HCT116 (cell line): ENCODE data around the gene TLCD5. TPM values are rescaled to one million over a fixed set of nuclear protein-coding genes. Genes with fewer than 3 reads are reported as not detected.

Experiments used
- ATAC-seq: fragments of 200-7000 bp; cut with Tn5 transposase; 2 replicates; pipeline ENCODE4 v1.9.1; 2020; ENCODE audit warnings: mild to moderate bottlenecking, moderate library complexity
- BruUV-seq: library from RNA; stranded (reverse); fragments of 400-500 nt; replicated peaks from 2 replicates; lab custom pipeline; 2021; lab: Mats Ljungman, UMichigan
- CTCF ChIA-PET: fragments of 300-600 bp; sonication (Branson Sonifier 250); formaldehyde crosslinking; loops from one replicate; lab custom pipeline; 2021; ENCODE audit warnings: antibody characterized with exemption; lab: Charles Lee
- POLR2A ChIA-PET: fragments of 300-600, 350-600 bp; sonication (Branson Sonifier 250); formaldehyde crosslinking; loops from one replicate; lab custom pipeline; 2021; ENCODE audit warnings: antibody characterized with exemption; lab: Charles Lee
- RAD21 ChIA-PET, 2 experiments: fragments of 300-600 bp; sonication (Branson Sonifier 250); formaldehyde crosslinking; loops; one replicate each; lab custom pipeline; 2023; ENCODE audit warnings: low total read pairs in 2 of 2; ENCODE audit not compliant: uncharacterized antibody in 2 of 2, unreplicated experiment in 2 of 2, low non-redundant PET in 1 of 2; lab: Charles Lee
- DNase-seq: peaks from one replicate; pipeline ENCODE4 v3.0.0-alpha.2; 2010; ENCODE audit warnings: low read depth, low spot score
- H2AFZ ChIP-seq: fragments of 200-600 bp; shearing (Covaris generic), sonication (generic); 2 replicates; pipeline ENCODE4 v1.6.1; 2017; ENCODE audit warnings: low read depth, mixed run types, mixed read lengths, antibody characterized with exemption, low read length; ENCODE audit not compliant: poor library complexity, severe bottlenecking
- H3K27ac ChIP-seq: 2 replicates; pipeline ENCODE4 v1.5.1; 2012; ENCODE audit warnings: low read depth, low read length
- H3K27me3 ChIP-seq: fragments of 200-600 bp; sonication (generic); 2 replicates; pipeline ENCODE4 v1.6.1; 2016; ENCODE audit warnings: mixed run types, low read length, mixed read lengths; ENCODE audit not compliant: insufficient read depth
- H3K36me3 ChIP-seq, 2 experiments: fragments of 200-500 bp in 1 of 2; fragments of 200-600 bp in 1 of 2; sonication (Bioruptor generic) in 1 of 2; sonication (generic) in 1 of 2; 2 replicates each; pipeline versions ENCODE4 v1.5.1 to v1.6.1; 2014 to 2016; ENCODE audit warnings: low read length in 2 of 2, inconsistent platforms in 1 of 2, mixed read lengths in 1 of 2, mixed run types in 1 of 2; ENCODE audit not compliant: insufficient read depth in 2 of 2, control insufficient read depth in 1 of 2
- H3K4me1 ChIP-seq, 2 experiments: fragments of 200-600 bp in 1 of 2; sonication (generic) in 1 of 2; 2 replicates each; pipeline versions ENCODE4 v1.5.1 to v1.6.1; 2012 to 2017; ENCODE audit warnings: low read length in 2 of 2, inconsistent platforms in 1 of 2, mild to moderate bottlenecking in 1 of 2, mixed read lengths in 1 of 2, mixed run types in 1 of 2, moderate library complexity in 1 of 2; ENCODE audit not compliant: insufficient read depth in 2 of 2, control insufficient read depth in 1 of 2
- H3K4me2 ChIP-seq: fragments of 200-600 bp; sonication (generic); 2 replicates; pipeline ENCODE4 v1.6.1; 2017; ENCODE audit warnings: mixed run types, low read length, mixed read lengths
- H3K4me3 ChIP-seq, 2 experiments: fragments of 200-600 bp in 1 of 2; sonication (generic) in 1 of 2; replicated peaks in 1 of 2; 2 replicates each; pipeline ENCODE4 v1.5.1; 2011 to 2016; ENCODE audit warnings: low read length in 2 of 2, control low read depth in 1 of 2, low read depth in 1 of 2, mild to moderate bottlenecking in 1 of 2, mixed read lengths in 1 of 2, mixed run types in 1 of 2
- H3K79me2 ChIP-seq: fragments of 200-600 bp; sonication (generic); 2 replicates; pipeline ENCODE4 v1.6.1; 2017; ENCODE audit warnings: mild to moderate bottlenecking, mixed run types, low read length, moderate library complexity, mixed read lengths; ENCODE audit not compliant: insufficient read depth
- H3K9ac ChIP-seq: fragments of 200-600 bp; sonication (generic); 2 replicates; pipeline ENCODE4 v1.6.1; 2016; ENCODE audit warnings: low read length, mixed read lengths
- H3K9me2 ChIP-seq: fragments of 200-600 bp; sonication (generic), shearing (Covaris generic); 2 replicates; pipeline ENCODE4 v1.6.1; 2017; ENCODE audit warnings: mixed run types, mild to moderate bottlenecking, moderate library complexity; ENCODE audit not compliant: insufficient read depth
- H3K9me3 ChIP-seq, 2 experiments: fragments of 200-500 bp in 1 of 2; fragments of 200-600 bp in 1 of 2; sonication (Bioruptor generic) in 1 of 2; sonication (generic) in 1 of 2; 2 replicates each; pipeline ENCODE4 v1.6.1; 2014 to 2017; ENCODE audit warnings: low read length in 2 of 2, mixed read lengths in 2 of 2, inconsistent platforms in 1 of 2, low read depth in 1 of 2, mild to moderate bottlenecking in 1 of 2, mixed run types in 1 of 2, moderate library complexity in 1 of 2; ENCODE audit not compliant: control insufficient read depth in 1 of 2, insufficient read depth in 1 of 2
- H4K20me1 ChIP-seq: fragments of 200-600 bp; sonication (generic), shearing (Covaris generic); 2 replicates; pipeline ENCODE4 v1.6.1; 2017; ENCODE audit warnings: mixed run types, mild to moderate bottlenecking, moderate library complexity; ENCODE audit not compliant: insufficient read depth
- ATF3 ChIP-seq: IDR thresholded peaks from 2 replicates; pipeline ENCODE4 v1.6.1; 2012
- CBX3 ChIP-seq: IDR thresholded peaks from 2 replicates; pipeline ENCODE4 v1.6.1; 2012; ENCODE audit warnings: low read depth
- CEBPB ChIP-seq: IDR thresholded peaks from 2 replicates; pipeline ENCODE4 v1.6.1; 2012; ENCODE audit warnings: low read depth
- CTCF ChIP-seq, 3 experiments: fragments of 200-600 bp in 1 of 3; sonication (generic) in 1 of 3; IDR thresholded peaks in 2 of 3; conservative IDR thresholded peaks in 1 of 3; 2 replicates each; pipeline ENCODE4 v1.5.1; 2012 to 2017; ENCODE audit warnings: low read depth in 2 of 3, low read length in 2 of 3, antibody characterized with exemption in 1 of 3, borderline replicate concordance in 1 of 3, control low read depth in 1 of 3, mild to moderate bottlenecking in 1 of 3, mixed read lengths in 1 of 3, mixed run types in 1 of 3, moderate library complexity in 1 of 3; ENCODE audit not compliant: insufficient read depth in 1 of 3
- ELF1 ChIP-seq: IDR thresholded peaks from 2 replicates; pipeline ENCODE4 v1.6.1; 2012; ENCODE audit warnings: low read depth, borderline replicate concordance
- EZH2 ChIP-seq: fragments of 200-600 bp; sonication (generic); IDR thresholded peaks from 2 replicates; pipeline ENCODE4 v1.6.1; 2017; ENCODE audit warnings: antibody characterized with exemption, mixed run types
- EZH2phosphoT487 ChIP-seq: fragments of 200-600 bp; IDR thresholded peaks from 2 replicates; pipeline ENCODE4 v1.6.1; 2018; ENCODE audit warnings: antibody characterized with exemption, borderline replicate concordance
- FOSL1 ChIP-seq: IDR thresholded peaks from 2 replicates; pipeline ENCODE4 v1.6.1; 2012; ENCODE audit warnings: low read depth
- JUND ChIP-seq: IDR thresholded peaks from 2 replicates; pipeline ENCODE4 v1.6.1; 2012
- MAX ChIP-seq: IDR thresholded peaks from 2 replicates; pipeline ENCODE4 v1.6.1; 2012
- POLR2AphosphoS5 ChIP-seq: IDR thresholded peaks from 2 replicates; pipeline ENCODE4 v1.6.1; 2011; ENCODE audit warnings: mild to moderate bottlenecking, low read depth, low read length, moderate library complexity
- RAD21 ChIP-seq: IDR thresholded peaks from 2 replicates; pipeline ENCODE4 v1.6.1; 2012; ENCODE audit warnings: low read depth, mild to moderate bottlenecking
- REST ChIP-seq: IDR thresholded peaks from 2 replicates; pipeline ENCODE4 v1.6.1; 2012; ENCODE audit warnings: low read depth
- SIN3A ChIP-seq: IDR thresholded peaks from 2 replicates; pipeline ENCODE4 v1.6.1; 2012; ENCODE audit warnings: low read depth
- SP1 ChIP-seq: IDR thresholded peaks from 2 replicates; pipeline ENCODE4 v1.6.1; 2012; ENCODE audit warnings: low read depth
- SRF ChIP-seq: IDR thresholded peaks from 2 replicates; pipeline ENCODE4 v1.6.1; 2012; ENCODE audit warnings: low read depth
- TCF7L2 ChIP-seq: IDR thresholded peaks from 2 replicates; pipeline ENCODE4 v1.7.0; 2011; ENCODE audit warnings: borderline replicate concordance, inconsistent platforms; ENCODE audit not compliant: insufficient read depth, insufficient read length; ENCODE audit errors: extremely low read depth
- ZBTB33 ChIP-seq: IDR thresholded peaks from 2 replicates; pipeline ENCODE4 v1.6.1; 2011; ENCODE audit warnings: mild to moderate bottlenecking, low read length, moderate library complexity; ENCODE audit not compliant: insufficient replicate concordance; ENCODE audit errors: extremely low read depth
- ZFX ChIP-seq: fragments of 450-650 bp; IDR thresholded peaks from 2 replicates; pipeline ENCODE4 v1.6.1; 2017
- ZNF274 ChIP-seq: fragments of 200-500 bp; sonication (Bioruptor generic); IDR thresholded peaks from 2 replicates; pipeline ENCODE4 v1.6.1; 2014; ENCODE audit warnings: mild to moderate bottlenecking, low read depth, low read length, inconsistent platforms
- intact Hi-C: fragments of 100-400 bp; cut with micrococcal nuclease; formaldehyde crosslinking; loops from 2 replicates; pipeline ENCODE4 v1.10.0; 2022
- total RNA-seq: library from RNA; stranded (reverse); gene quantifications from one replicate; pipeline ENCODE4 v1.2.1, GENCODE V29; 2021; ENCODE audit not compliant: unreplicated experiment

TLCD5 gene
- total RNA-seq, 1 experiment from 2014 or later: 9.1 TPM

- TF ChIP-seq FOSL1 (no peak), MAX (no peak), JUND (no peak), ELF1 (no peak), ATF3 (no peak), SP1 (no peak), SIN3A (no peak), POLR2AphosphoS5 (no peak), ZBTB33 (no peak), RAD21 (no peak), REST (no peak), SRF (no peak), ZFX (no peak), CBX3 (no peak), CEBPB (no peak), EZH2 (no peak), EZH2phosphoT487 (no peak), CTCF (IDR thresholded peaks at IDR 0.05 in 2 of 3, conservative IDR thresholded peaks at IDR 0.05 in 1 of 3; ENCODE audit: borderline replicate concordance in 1 of 3, insufficient read depth in 1 of 3, low read depth in 2 of 3, low read length in 2 of 3) (no peak), TCF7L2 (no peak), ZNF274 (no peak)
- TF ChIP-seq, all 23 proteins: peak for 0
- H3K9me2 ChIP-seq: no peaks in the 10 kb centered on the region
- no peaks in the 10 kb centered on the region for H4K20me1 ChIP-seq
- H3K4me2 ChIP-seq: peak overlapping the region; percentile 71
- ChIA-PET CTCF (interaction anchor here (1.6 to 2.5 kb wide), 2 partner anchors 10 to 23 kb away, joined by 5 to 17 read pairs; partner anchors contain the start of gene ARHGEF12), RAD21 (no interaction called here), POLR2A (interaction anchor here (1.7 kb wide), 1 partner anchor 9 kb away, joined by 4 read pairs; no protein-coding TSS in a partner anchor)
- no peak overlapping the region for H2AFZ ChIP-seq
- H3K79me2 ChIP-seq: peaks cover 20% of the 10 kb centered on the region
- H3K27me3 ChIP-seq: no peaks in the 10 kb centered on the region
- H3K4me3 ChIP-seq: peak overlapping the region; percentile 64 to 67
- H3K36me3 ChIP-seq: no peaks in the 10 kb centered on the region
- intact Hi-C loops: no loop called here
- no peaks in the 10 kb centered on the region for H3K9me3 ChIP-seq
- peak overlapping the region; percentile 64 for H3K9ac ChIP-seq
- ATAC-seq (no peak), DNase-seq (no peak)
- BruUV-seq: no TSS peak
- peak overlapping the region; percentile 79; the same call in 1 of the 2 replicates for H3K27ac ChIP-seq
- peaks cover 19 to 29% of the 10 kb centered on the region in 2 experiments for H3K4me1 ChIP-seq
Measured at GRCh38 chr11:120326228-120326627, 1.1 kb downstream of the TLCD5 start.
